A673 (cell line): Measurements from ENCODE around the gene PRKCH.

Experiments
- CTCF ChIP-seq: fragments of 300-800, 200-600 bp; sonication (generic); conservative IDR thresholded peaks from 2 replicates; pipeline ENCODE4 v1.5.1; 2017; ENCODE audit warnings: low read depth, mild to moderate bottlenecking, antibody characterized with exemption, low read length, moderate library complexity, mixed read lengths
- EZH2 ChIP-seq: fragments of 200-600 bp; sonication (generic); IDR thresholded peaks from 2 replicates; pipeline ENCODE4 v1.6.1; 2017; ENCODE audit warnings: borderline replicate concordance, low read depth, mild to moderate bottlenecking, mixed read lengths, antibody characterized with exemption, low read length; ENCODE audit not compliant: poor library complexity, severe bottlenecking

GRCh38 chr14:61552241-61552640, 230.9 kb downstream of the PRKCH start:
- TF ChIP-seq CTCF, result no peak
- no peak for TF ChIP-seq EZH2
